GM21619 (cell line): Measurements from ENCODE around the gene SERPINB1.
"Not testable (repeated sequence)": the region's sequence is repeated elsewhere in the genome, so short reads cannot be mapped to it uniquely, and the experiment has no call there.

Experiments
- ATAC-seq: cut with Tn5 transposase; IDR thresholded peaks from one replicate; pipeline ENCODE4 v1.9.1; 2021; ENCODE audit not compliant: unreplicated experiment

Gene SERPINB1

DNA sequence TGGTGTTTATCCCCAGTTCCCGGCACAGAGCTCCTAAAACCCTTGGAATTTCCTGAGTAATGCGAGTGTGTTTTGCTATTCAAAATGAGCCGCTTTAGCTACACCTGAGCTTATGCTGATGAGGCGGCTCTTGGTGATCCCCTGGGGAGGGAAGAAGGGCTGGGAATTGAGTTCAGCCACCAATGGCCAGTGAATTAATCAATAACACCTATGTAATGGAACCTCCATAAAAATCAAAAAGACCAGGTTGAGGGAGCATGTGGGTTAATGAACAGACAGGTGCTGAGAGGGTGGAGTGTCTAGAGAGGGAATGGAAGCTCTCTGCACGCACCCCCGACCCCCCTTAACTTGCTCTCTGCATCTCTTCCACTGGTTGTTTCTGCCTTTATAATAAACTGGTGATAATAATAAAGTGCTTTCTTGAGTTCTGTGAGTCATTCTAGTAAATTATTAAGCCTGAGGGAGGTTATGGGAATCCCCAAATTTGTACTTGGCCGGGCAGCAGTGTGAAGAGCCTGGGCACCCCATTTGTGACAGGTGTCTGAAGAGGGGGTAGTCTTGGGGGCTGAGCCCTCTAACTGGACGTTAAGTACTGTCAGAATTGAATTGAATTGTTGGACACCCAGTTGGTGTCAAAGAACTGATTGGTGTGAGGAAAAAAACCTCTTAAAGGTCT, 24.6 kb upstream of the SERPINB1 start:
- peak; percentile 42 for ATAC-seq

DNA sequence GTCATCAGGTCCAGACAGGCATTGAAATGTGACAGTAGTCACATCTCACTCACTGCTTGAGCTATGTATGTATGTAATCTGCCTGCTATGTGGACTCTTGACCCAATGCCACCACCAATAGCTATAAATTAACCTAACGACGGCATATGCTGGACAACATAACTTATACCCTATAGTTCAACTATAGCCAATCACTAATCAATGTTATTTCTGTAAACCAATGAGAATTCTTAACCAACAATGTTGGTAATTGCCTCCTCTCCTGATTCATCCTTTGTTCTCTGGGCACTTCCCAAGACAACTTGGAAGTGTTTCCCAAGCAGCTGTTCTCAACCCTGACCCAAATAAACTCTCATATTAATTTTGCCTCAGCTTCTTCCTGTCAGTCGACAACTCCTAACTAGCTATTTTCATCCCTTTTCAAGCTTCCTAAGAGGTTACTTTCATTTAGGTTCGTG, 24.1 kb upstream of the SERPINB1 start:
- no peak for ATAC-seq

- no peak for ATAC-seq
Observed at GRCh38 chr6:2865270-2865669, 23.6 kb upstream of the SERPINB1 start.

GRCh38 chr6:2863901-2864300, 22.2 kb upstream of the SERPINB1 start:
- ATAC-seq = no peak

- ATAC-seq = peak; percentile 55
Observed at GRCh38 chr6:2862712-2863181, 21.1 kb upstream of the SERPINB1 start.

GRCh38 chr6:2861822-2862164, 20.1 kb upstream of the SERPINB1 start:
- no peak for ATAC-seq

DNA sequence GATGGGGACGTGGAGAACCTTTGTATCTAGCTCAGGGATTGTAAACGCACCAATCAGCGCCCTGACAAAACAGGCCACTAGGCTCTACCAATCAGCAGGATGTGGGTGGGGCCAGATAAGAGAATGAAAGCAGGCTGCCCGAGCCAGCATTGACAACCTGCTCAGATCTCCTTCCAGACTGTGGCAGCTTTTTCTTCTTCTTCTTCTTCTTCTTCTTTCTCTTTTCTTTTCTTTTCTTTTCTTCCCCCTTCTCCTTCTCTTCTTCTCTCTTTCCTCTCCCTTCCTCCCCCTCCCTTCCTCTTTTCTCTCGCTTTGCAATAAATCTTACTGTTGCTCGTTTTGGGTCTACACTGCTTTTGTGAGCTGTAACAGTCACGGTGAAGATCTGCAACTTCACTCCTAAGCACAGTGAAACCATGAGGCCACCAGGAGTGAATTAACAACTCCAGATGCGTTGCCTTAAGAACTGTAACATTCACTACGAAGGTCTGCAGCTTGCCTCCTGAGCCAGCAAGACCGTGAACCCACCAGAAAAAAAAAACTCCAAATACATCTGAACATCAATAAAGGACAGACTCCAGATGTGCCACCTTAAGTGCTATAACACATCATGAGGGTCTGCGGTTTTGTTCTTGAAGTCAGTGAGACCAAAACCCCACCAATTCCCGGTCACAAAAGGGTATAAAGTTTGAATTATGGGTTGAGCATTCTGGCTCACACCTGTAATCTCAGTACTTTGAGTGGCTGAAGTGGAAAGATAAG, 19.6 kb upstream of the SERPINB1 start:
- ATAC-seq = no peak

DNA sequence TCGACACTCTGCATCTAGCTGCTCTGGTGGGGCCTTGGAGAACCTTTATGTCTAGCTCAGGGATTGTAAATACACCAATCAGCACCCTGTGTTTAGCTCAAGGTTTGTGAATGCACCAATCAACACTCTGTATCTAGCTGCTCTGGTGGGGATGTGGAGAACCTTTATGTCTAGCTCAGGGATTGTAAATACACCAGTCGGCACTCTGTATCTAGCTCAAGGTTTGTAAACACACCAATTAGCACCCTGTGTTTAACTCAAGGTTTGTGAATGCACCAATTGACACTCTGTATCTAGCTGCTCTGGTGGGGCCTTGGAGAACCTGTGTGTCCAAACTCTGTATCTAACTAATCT, 19.0 kb upstream of the SERPINB1 start:
- not testable (repeated sequence) for ATAC-seq

DNA sequence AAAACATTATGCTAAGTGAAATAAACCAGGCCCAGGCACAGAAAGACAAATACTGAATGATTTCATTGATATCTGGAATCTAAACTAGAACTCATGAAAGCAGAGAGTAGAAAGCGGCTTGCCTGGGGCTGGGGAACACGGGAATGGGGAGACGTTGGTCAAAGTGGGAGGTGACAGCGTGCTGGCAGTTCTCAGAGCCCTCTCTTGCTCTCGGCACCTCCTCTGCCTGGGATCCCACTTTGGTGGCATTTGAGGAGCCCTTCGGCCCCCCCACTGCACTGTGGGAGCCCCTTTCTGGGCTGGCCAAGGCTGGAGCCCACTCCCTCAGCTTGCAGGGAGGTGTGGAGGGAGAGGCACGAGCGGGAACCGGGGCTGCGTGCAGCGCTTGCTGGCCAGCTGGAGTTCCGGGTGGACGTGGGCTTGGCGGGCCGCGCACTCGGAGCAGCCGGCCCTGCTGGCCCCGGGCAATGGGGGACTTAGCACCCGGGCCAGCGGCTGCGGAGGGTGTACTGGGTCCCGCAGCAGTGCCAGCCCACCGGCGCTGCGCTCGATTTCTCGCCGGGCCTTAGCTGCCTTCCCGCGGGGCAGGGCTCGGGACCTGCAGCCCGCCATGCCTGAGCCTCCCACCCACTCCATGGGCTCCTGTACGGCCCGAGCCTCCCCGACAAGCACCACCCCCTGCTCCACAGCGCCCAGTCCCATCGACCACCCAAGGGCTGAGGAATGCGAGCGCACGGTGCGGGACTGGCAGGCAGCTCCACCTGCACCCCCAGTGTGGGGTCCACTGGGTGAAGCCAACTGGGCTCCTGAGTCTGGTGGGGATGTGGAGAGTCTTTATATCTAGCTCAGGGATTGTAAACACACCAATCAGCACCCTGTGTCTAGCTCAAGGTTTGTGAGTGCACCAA, 18.4 kb upstream of the SERPINB1 start:
- ATAC-seq = not testable (repeated sequence)

DNA sequence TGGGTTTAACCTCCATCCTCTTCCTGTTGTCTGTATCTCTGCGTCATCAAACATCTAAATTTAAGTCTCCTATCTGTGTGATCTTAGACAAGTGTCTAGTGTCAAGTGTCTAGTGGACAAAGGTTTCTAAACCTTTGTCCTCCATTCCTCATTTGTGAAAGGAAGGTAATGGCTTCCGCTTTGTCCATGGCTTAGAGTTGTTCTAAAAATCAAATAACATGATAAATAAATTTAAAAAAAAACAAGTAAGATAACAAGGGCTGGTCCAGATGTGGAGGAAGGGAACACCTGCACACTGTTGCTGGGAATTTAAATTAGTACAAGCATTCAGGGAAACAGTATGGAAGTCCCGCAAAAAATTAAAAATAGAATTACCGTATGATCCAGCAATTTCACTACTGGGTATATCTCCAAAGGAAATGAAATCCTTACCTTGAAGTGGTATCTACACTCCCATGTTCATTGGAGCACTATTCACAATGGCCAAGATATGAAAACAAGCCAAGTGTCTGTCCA, 17.6 kb upstream of the SERPINB1 start:
- ATAC-seq = no peak

DNA sequence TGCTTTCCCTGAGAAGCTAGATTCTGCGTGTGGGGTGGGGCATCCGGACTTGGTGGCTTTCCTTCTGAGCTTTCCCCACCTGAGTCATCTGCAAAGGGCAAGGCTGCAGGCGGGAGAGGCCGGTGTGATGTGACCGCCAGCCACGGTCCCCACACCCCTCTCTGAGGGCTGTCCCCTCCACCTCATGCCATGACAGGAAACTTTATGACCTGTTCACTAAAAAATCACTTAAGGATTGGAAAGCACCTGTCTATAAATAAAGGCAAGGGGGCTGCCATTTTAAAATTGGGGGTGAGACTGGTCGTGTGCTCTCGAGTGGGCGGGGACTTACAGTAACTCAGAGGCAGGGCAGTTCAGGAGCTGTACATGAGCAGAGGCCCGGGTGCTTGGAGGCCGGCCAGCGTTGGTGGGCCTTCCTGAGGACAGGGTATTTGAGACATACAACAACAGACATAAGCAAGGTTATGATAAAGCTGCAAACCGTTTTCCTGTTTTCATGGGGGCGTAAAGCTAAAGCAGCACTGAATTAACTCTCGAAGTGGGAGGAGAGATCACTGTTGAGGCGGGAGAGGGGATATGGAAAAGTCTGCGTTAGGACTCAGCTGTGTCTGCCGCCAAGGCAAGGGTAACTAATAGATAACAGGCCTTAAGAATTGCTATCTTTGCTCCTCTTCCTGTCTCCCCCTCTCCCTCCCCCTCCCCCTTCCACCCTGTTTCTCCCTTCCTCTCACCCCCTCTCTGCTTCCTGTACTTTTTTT, 16.1 kb upstream of the SERPINB1 start:
- ATAC-seq = peak; percentile 52

- ATAC-seq = no peak
Observed at GRCh38 chr6:2857185-2857579, 15.5 kb upstream of the SERPINB1 start.

DNA sequence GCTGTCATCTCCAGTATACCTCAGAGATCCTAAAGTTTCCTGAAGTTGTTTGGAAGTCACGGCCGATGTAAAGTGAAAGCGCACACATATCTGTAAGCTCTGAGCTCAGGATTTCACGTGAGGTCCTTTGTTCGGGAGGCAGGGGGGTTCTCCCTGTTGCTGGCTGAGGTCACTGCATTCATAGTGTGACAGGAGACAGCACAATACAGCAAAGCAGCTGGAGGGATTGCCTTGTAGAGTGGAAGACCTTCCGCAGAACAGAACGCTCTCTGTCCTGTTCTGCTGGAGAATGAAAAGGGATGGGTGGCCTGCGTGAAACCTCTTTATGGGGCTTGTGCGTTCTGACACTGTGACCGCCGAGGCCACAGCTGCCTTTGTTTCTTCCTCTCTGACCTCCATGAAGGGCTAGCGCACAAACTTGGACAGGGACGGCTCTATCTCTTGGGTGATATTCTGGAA, 13.4 kb upstream of the SERPINB1 start:
- ATAC-seq = no peak

GRCh38 chr6:2854396-2854982, 12.8 kb upstream of the SERPINB1 start:
- no peak for ATAC-seq

- no peak for ATAC-seq
Observed at GRCh38 chr6:2853769-2854395, 12.2 kb upstream of the SERPINB1 start.

- not testable (repeated sequence) for ATAC-seq
Observed at GRCh38 chr6:2853378-2853768, 11.7 kb upstream of the SERPINB1 start.

DNA sequence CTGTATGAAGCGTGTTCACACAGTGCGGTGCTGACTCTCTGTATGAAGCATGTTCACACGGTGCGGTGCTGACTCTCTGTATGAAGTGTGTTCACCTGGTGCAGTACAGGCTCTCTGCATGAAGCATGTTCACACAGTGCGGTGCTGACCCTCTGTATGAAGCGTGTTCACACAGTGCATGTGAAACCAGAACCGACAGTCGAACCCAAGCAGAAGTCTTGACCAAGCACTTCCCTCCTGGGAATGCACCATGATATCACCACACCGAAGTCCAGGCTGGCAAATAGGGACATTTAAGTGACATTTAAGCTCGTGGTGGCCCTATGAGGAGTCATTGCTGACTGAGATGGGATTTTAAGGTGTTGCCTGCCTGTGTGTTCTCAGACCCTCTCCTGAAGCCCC, 11.3 kb upstream of the SERPINB1 start:
- ATAC-seq = no peak

DNA sequence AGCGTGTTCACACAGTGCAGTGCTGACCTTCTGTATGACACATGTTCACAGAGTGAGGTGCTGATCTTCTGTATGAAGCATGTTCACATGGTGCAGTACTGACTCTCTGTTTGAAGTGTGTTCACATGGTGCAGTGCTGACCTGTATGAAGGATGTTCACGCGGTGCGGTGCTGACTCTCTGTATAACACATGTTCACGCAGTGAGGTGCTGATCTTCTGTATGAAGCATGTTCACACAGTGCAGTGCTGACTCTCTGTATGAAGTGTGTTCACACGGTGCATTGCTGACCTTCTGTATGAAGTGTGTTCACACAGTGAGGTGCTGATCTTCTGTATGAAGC, 10.8 kb upstream of the SERPINB1 start:
- ATAC-seq = no peak

DNA sequence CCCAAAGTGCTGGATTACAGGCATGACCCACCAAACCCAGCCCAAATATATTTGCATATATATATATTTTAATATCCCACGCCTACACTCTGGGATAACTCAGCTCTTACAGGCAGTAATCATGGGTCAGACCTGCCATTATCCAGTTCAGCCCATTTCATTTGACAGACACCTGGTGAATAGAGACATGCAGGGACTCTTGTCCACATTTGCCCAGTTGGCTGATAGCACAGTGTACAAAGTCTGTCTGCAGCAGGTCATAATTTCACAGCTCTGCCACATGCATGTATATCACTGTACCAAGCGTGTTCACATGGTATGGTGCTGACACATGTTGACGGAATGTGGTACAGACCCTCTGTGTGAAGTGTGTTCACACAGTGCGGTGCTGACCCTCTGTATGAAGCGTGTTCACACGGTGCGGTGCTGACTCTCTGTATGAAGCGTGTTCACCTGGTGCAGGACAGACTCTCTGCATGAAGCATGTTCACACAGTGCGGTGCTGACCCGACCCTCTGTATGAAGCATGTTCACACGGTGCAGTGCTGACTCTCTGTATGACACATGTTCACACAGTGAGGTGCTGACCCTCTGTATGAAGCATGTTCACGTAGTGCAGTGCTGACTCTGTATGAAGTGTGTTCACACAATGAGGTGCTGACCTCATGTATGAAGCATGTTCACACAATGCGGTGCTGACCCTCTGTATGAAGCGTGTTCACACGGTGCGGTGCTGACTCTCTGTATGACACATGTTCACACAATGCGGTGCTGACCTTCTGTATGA, 10.3 kb upstream of the SERPINB1 start:
- no peak for ATAC-seq
